Measurements from ENCODE around the gene LPGAT1. TPM values are rescaled to one million over a fixed set of nuclear protein-coding genes. Genes with fewer than 3 reads are reported as not detected.

LPGAT1 gene
- total RNA-seq, 1 experiment from 2014 or later = 27.6 TPM

DNA sequence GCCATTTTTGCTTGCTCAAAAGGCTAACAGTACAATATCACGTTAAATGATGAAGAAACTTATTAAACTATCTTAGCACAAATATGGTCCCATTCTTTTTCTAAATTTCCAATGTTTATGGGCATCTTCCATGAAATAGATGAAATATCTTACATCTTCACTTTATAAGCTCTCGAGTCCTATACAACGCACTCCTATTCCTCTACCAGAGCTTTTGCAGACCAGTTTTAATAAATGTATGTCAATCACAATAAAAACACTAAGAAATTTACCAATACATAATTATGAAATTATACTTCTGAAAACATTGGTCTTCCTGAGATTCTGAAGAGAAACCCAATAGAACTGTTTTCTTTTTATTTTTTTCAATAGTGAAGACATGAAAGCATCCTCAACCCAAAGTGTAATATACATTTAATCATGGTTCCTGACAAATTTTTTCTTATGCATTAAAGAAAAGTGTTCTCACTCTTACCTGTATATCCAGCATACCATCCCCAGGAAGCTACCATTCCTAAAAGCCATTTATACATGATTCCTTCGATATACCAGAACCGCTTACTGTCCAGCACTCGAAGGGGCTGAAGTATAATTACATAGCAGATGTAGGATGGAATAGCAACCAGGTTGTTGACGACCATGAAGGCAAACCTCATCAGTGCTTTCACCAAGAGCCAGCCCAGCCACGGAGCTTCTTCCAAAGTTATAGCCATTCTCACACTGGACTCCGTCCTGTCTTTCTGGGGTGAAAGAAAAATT, 1.8 kb downstream of the LPGAT1 start:
- DNase-seq (ENCODE audit: low spot score) = no peak

DNA sequence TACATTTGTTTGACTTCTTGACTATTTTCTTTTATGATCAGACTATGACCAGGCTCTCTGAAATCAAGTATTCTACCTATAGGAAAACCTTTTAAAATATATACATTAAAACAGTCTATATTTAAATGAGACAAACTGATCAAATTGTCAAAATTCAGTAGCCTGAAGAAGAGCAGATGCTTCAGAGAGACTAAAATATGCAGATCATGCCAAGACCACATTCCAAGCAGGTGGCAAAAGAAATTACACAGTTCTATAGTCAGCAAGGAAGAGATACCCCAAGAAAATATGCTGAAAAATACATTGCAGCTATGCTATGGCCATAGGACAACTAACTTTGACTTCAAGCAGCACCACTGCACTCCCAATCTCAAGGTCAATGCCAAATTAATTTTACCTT, 3.5 kb downstream of the LPGAT1 start:
- DNase-seq (ENCODE audit: low spot score) = no peak

DNA sequence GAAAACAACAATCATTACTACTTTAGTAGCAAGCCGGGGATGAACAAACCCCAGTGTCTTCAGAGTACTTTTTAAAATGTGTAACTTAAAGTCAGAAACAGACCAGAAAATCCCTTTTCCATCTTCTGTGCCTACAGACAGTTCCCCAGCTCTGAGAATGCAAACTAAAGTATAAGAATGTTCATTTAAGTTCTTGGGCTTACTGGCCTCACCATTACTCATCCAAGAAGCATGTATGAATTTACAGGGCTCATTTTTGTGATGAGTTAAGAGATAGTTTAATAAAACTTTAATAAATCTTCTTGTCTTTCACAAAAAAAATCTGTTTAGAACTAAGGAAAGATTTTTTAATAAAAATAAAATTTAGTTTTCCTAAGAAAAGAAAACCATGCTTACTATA, 4.6 kb downstream of the LPGAT1 start:
- DNase-seq (ENCODE audit: low spot score) = no peak

DNA sequence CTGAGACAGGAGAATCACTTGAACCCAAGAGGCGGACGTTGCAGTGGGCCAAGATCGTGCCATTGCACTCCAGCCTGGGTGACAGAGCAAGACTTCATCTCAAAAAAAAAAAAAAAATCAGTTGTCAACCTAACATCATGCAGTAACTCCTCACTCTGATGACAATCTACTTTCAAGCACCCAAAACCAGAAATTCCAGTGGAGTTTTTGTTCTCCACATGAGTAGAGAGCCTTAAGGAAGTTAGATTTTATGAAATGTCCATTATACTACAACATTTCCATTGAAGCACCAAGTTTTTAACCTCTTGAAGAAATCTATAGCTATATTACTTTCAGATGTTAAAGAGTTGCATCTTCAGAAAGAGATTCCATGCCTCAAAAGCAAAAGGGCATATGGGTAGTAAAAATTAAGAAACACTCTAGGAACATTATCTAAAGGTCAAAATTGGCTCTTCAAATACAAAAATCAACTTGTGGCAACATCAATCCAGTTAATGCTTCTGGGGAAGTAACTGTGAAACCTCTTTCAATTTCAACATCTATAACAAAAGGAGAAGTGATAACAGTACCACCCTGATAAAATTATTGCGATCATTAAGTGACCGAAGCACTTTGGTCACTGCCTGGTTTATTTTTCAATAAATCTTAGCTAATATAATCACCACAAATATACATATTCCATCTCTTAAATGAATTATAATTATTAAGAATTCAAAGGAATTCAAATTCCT, 7.7 kb downstream of the LPGAT1 start:
- no peak for DNase-seq (ENCODE audit: low spot score)

DNA sequence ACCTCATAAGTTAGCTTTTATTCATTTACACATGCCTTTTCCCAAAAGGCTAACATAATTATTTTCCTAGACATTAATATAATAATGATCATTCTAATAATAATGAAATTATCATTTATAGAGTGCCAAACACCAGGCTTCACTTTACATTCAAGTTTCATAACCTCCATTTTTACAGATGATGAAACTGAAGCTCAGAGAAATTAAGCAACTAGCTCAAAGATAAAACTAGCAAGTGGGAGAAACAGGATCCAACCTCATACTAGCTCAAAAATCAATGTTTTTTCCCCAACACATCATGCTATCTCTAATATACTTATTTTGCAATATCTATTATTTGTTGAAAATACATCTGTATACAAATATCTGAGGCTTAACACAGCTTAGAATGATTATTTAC, 14.0 kb downstream of the LPGAT1 start:
- DNase-seq (ENCODE audit: low spot score) = no peak

DNA sequence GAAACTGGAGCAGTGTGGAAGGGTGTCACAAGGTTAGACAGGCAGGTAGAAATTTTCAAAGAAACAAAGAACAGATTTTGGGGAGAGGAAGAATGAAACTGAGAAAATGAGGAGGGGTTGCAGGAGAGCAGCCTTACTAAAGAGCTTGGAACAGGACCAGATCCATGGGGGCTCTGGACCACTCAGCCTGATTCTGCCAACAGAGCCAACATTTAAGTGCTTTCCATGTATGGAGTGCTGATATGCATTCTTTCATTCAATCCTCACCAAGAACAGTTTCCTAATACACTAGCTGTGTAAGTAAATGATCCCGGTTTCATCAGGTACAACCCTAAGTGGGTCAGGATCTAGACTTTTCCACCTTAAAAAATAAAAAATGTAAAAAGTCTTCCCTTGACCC, 16.2 kb downstream of the LPGAT1 start:
- no peak for DNase-seq (ENCODE audit: low spot score)

DNA sequence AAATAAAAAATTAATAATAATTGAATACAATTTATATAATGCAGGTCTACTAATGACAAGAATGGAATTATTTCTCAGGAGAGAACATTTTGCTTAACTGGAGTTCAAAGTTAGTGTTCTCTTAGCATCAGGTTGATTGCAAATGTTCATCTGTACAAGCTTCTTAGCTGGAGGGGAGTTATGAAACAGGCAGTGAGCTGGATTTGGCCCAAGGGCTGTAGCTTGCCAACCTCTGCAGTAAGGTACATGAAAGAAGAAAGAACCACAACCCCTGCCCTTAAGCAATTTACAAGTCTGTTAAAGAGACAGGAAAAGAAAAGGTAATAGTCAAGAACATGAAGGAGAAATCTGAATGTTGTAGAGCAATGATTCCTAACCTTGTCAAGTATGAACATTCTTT, 17.0 kb downstream of the LPGAT1 start:
- DNase-seq (ENCODE audit: low spot score) = no peak

DNA sequence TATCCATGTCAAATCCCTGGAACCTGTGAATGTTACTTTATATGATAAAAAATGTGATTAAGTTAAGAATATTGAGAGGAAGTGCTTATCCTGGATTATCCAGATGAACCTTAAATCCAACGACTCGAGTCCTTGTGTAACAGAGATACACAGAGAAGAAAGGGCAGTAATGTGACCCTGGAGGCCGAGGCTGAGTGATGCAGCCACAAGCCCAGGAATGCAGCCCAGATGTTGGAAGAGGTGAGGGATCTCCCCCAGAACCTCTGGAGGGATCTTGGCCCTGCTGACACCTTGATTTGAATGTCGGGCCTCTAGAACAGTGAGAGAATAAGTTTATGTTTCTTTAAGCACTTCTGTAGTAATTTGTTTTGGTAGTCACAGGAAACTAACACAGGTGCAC, 18.0 kb downstream of the LPGAT1 start:
- no peak for DNase-seq (ENCODE audit: low spot score)

DNA sequence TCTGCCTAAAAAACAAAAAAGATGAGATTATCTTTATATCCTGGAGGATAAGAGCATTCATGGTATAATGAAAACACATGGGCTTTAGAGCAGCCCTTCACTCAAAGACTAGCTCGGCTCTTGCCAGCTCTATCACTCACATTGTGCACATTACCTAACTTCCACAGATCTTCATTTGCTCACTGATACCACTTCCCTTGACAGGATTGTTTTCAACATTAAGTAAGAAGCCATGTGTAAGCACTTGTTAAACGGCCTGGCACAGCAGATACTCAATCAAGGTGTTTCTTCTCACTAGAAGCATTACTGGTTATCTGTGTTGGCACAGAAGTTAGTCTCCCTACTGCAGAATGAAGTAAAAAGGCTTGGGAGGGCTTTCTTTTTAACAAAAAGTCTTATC, 18.7 kb downstream of the LPGAT1 start:
- no peak for DNase-seq (ENCODE audit: low spot score)

DNA sequence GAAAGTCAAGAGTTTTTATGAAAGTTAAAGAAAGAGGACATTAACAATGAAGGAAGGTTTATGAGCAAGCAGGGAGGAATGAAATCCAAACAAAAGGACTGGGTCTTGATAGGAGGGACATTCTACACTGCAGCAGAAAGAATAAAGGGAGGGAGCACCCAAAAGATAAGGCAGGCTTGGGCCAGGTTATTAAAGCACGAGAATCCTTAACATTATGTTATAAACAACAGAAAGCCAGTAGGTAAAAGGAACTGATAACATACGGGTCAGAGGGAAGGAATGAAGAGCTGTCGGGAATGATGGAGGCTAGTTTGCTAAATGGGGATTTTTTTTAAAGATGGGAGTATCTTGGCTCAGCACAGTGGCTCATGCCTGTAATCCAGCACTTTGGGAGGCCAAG, 19.4 kb downstream of the LPGAT1 start:
- DNase-seq (ENCODE audit: low spot score) = no peak

DNA sequence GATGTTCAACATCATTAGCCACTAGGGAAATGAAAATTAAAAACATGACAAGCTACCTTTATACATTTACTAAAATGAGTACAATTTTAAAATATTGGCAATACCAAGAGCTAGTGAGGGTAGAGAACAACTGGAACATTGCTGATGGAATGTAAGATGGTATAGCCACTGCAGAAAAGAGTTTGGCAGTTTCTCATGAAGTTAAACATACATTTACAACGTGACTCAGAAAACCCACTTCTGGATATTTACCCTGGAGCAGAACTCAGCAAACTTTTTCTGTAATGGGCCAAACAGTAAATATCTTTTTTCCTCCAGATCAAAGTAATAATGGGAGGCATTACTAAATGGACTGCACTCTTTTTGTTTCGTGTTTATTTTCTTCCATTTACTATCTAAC, 22.1 kb downstream of the LPGAT1 start:
- no peak for DNase-seq (ENCODE audit: low spot score)

DNA sequence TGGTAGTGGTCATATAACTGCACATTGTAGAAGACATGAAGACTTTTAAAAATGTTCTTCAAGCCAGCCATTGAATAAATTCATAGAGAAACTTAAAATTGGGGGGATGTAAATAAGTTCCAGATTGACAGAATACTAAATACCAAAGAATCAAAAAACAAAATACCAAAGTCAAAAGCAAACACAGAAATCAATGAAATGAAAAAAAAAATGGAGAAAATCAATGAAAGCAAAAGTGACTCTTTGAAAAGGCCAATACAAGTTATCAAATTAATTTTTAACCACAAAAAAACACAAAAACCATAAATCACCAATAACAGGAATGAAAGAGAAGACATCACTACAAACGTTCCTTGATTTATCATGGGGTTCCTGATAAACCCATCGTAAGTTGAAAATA, 25.6 kb downstream of the LPGAT1 start:
- no peak for DNase-seq (ENCODE audit: low spot score)

DNA sequence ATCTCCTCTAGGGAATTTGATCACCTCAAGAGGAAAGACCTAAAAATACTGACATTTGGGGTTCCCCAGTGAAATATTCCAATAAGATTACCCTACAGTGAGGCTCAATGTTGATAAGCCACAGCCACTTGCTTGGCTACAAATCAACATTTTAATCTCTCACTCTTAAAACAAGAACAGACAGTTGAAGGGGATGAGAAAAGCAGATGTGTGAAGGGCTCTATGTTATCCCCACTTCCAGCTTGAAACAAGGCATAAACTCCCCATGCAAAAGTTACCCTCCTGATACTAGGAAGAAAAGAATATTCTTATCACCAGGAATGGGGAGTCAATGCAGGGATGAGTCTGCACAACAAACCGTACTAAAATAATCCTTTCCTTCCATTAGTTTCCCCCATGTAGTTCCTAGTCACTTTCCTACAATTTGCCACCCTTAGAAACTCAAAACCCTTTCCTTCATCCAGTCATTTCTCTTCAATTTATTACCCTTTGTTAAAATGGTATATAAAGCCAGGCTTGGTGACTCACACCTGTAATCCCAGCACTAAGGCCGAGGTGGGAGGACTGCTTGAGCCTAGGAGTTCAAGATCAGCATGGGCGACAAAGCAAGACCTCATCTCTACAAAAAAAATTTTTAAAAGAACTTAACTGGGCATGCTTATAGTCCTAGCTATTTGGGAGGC, 29.5 kb downstream of the LPGAT1 start:
- no peak for DNase-seq (ENCODE audit: low spot score)

DNA sequence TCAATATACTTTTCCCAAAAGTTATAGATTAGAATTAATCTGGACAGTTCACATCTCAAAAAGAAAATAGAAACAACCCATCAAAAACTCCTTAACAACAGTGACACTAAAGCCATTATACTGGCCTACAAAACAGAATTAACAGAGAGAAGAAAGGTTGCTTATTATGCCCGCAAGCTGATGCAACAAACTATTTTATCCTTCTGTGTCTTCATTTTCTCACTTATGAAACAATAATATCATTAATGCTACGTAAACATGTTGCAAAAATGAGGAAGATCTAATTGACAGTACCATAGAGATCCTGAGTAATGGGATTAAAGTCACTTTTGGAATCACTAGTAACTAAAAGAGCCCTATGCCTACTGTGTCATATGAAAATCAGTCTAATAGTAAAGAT, 32.6 kb downstream of the LPGAT1 start:
- no peak for DNase-seq (ENCODE audit: low spot score)

DNA sequence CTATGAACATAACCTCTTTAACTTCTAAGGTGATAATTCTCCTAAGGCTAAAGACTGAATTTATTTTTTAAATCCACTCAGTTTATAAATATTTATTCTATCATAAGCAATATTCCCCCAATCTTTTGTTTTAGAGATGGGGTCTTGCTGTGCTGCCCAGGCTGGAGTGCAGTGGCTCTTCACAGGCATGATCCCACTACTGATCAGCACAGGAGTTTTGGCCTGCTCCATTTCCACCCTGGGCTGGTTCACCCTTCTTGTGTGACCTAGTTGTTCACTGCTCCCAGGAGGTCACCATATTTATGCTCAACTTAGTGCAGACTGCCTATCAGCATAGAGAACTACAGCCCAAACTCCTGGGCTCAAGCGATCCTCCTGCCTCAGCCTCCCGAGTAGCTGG, 38.6 kb downstream of the LPGAT1 start:
- DNase-seq (ENCODE audit: low spot score) = no peak

DNA sequence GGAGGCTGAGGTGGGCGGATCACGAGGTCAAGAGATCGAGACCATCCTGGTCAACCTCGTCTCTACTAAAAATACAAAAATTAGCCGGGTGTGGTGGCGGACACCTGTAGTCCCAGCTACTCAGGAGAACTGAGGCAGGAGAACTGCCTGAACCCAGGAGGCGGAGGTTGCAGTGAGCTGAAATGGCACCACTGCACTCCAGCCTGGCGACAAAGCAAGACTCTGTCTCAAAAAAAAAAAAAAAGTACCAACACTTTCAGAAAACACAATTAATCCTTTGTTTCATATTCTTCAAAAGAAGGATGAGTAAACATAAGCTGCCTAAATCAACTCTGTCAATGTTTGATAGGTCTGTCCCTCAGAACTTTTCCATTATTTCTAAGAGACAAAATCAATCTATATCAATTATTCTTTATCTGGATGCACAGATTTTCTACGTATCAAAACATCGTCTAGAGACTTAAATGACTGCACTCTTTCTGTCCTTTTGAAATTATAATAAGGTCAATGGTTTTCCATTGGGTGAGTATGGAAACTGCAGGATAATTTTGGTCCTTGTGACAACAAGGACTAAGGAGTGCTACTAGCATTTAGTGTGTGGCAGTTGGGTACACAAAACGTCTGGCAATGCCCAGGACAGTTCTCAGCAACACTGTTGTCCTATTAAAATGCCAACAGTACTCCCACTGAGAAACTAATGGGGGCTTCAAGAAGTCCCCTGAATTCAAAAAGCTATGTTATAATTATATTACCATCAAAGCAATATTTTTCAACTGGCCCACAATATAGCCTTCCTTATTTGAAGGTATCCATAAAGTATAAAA, 40.7 kb downstream of the LPGAT1 start:
- no peak for DNase-seq (ENCODE audit: low spot score)

DNA sequence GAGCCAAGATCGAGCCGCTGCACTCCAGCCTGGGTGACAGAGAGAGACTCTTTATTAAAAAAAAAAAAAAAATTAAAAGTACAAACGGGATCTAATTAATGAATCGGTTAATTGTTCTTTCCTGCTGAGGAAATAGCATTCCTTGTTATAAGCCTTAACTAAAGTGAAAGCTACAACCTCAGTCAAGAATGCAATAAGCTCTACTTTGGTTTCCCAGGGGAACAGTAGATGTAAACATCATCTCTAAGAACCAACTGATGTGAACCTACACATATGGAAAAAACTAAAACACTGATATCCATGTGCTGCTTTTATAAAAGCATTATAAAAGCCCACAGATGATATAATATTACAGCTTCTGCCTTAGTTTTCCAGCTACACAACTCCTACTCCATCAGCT, 41.9 kb downstream of the LPGAT1 start:
- DNase-seq (ENCODE audit: low spot score) = no peak

DNA sequence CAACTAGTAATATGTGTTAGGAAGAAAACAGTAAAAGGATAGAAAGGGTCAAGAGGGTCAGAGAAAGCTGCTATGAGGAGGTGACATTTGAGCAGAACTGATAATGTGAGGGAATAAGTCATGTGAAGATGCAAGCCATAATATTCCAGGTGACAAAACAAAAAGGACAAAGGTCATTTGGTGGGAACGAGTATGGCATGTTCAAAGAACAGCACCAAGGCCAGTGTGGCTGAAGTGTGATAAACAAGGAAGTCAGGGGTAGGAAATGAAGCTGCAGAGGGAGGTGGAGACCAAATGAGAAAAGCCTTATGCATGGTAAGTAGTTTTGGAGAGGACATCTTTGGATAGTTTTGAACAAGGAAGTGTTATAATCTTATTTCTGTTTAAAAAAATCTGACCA, 46.7 kb downstream of the LPGAT1 start:
- no peak for DNase-seq (ENCODE audit: low spot score)

DNA sequence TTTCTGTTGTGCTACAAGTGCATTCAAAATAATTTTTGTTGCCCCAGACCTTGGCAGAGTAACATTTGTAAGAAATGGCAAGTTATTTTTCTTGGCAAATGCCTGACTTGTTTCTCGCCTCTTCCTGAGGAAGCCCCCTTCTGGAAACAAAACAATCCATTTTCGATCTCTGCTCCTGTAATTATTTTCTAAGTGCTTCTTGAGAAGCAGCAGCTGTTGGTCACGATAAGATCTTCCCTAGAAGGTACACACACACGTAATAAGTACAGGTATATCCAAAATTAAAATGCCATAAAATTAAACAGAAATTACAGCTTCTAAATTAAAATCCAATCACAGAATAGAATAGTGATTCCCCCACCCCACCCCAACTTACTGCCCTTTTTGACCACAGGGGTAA, 47.3 kb downstream of the LPGAT1 start:
- no peak for DNase-seq (ENCODE audit: low spot score)

DNA sequence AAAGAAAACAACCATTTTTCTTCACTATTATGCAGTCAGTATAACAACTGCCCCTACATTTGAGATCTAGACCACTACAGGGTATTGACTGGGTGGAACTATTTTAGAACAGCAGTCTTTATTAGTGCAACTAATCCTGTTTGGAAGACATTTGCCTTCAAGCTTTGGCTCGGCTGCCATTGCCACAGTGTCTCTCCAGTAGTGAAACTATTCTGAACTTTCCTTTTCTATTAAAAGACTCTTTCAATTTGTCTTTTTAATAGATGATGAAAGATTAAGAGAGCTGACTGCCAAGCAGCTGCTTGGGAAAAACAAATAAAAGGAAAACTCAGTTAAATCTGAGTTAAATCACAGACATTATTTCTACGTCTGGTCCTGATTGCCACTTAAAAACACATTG, 49.3 kb downstream of the LPGAT1 start:
- no peak for DNase-seq (ENCODE audit: low spot score)

DNA sequence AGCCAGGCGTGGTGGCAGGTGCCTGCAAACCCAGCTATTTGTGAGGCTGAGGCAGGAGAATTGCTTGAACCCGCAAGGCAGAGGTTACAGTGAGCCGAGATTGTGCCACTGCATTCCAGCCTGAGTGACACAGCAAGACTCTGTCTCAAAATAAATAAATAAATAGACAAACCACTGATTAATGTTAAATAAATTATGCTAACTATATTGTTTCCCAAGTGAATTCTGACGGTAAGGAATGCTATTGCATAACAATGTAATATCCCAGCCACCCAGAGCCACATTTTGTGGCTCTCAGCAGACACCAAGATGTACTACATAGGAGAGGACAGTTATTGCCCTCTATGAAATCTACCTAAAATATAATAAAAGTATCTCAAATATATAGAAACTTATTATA, 55.4 kb downstream of the LPGAT1 start:
- DNase-seq (ENCODE audit: low spot score) = no peak

DNA sequence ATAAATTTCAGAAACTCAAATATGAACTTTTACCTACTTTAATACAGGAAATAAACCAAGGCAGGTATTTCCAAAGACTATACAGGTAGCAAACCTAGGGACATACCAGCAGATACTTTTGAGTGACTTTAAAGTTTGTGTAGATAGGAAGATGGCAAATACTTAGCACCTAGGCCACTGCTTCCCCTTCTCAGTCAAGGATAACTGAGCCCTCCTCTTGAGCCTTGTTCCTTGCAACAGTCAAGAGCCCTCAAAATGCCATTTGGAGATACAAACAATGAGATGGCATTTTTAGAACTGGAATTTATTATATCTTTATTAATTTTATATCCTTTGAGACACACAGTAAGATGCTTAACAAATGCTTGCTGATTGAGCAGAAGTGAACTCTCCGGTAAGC, 65.9 kb downstream of the LPGAT1 start:
- no peak for DNase-seq (ENCODE audit: low spot score)

All from H4 (cell line).